PC-3 (cell line): ENCODE measurements around the gene FAXDC2. TPM values are rescaled to one million over a fixed set of nuclear protein-coding genes. Genes with fewer than 3 reads are reported as not detected.

ENCODE experiments used
- ATAC-seq: fragments of 200-7000 bp; cut with Tn5 transposase; 2 replicates; pipeline ENCODE4 v1.9.1; 2020; ENCODE audit warnings: mild to moderate bottlenecking, moderate library complexity
- BruUV-seq: library from RNA; stranded (reverse); fragments of 400-500 nt; replicated peaks from 2 replicates; lab custom pipeline; 2021; lab: Mats Ljungman, UMichigan
- CTCF ChIA-PET: fragments of 300-600 bp; sonication (Branson Sonifier 250); formaldehyde crosslinking; loops from one replicate; lab custom pipeline; 2022; ENCODE audit warnings: antibody characterized with exemption; lab: Charles Lee
- POLR2A ChIA-PET: fragments of 300-600 bp; sonication (Branson Sonifier 250); formaldehyde crosslinking; loops from one replicate; lab custom pipeline; 2022; ENCODE audit warnings: antibody characterized with exemption; ENCODE audit not compliant: unreplicated experiment; lab: Charles Lee
- DNase-seq: peaks from one replicate; pipeline ENCODE4 v3.0.0-alpha.2; 2015
- H2AFZ ChIP-seq: fragments of 300-600 bp; sonication (generic); 2 replicates; pipeline ENCODE4 v1.6.0; 2016; ENCODE audit warnings: antibody characterized with exemption, low read length
- H3F3A ChIP-seq: fragments of 300-600 bp; sonication (generic); one replicate; pipeline ENCODE4 v1.6.0; 2017; ENCODE audit warnings: antibody characterized with exemption, low read length, control low read depth, mild to moderate bottlenecking; ENCODE audit not compliant: unreplicated experiment
- H3K27ac ChIP-seq: fragments of 300-600 bp; sonication (generic); 2 replicates; pipeline ENCODE4 v1.5.1; 2016; ENCODE audit warnings: mild to moderate bottlenecking, low read length
- H3K27me3 ChIP-seq: fragments of 300-600 bp; sonication (generic); 2 replicates; pipeline ENCODE4 v1.6.1; 2016; ENCODE audit warnings: low read length, mixed read lengths
- H3K36me3 ChIP-seq: fragments of 300-600 bp; sonication (generic); 2 replicates; pipeline ENCODE4 v1.6.1; 2016; ENCODE audit warnings: low read depth, mixed run types, low read length, mixed read lengths
- H3K4me1 ChIP-seq: fragments of 300-600 bp; sonication (generic); 2 replicates; pipeline ENCODE4 v1.5.1; 2016; ENCODE audit warnings: low read length; ENCODE audit not compliant: insufficient read depth
- H3K4me2 ChIP-seq: fragments of 300-600 bp; sonication (generic); 2 replicates; pipeline ENCODE4 v1.6.0; 2016; ENCODE audit warnings: low read length
- H3K4me3 ChIP-seq: fragments of 300-600 bp; sonication (generic); 2 replicates; pipeline ENCODE4 v1.5.1; 2016; ENCODE audit warnings: mild to moderate bottlenecking, low read length, mixed read lengths
- H3K79me2 ChIP-seq: fragments of 300-600 bp; sonication (generic); 2 replicates; pipeline ENCODE4 v1.6.1; 2017; ENCODE audit warnings: low read length, mixed read lengths
- H3K9ac ChIP-seq: fragments of 300-600 bp; sonication (generic); 2 replicates; pipeline ENCODE4 v1.6.0; 2016; ENCODE audit warnings: mild to moderate bottlenecking, low read length
- H3K9me2 ChIP-seq: fragments of 300-600 bp; sonication (generic); replicated peaks from 2 replicates; pipeline ENCODE4 v1.6.1; 2016; ENCODE audit warnings: mixed run types, low read length, mixed read lengths
- H3K9me3 ChIP-seq: fragments of 300-600 bp; sonication (generic); 2 replicates; pipeline ENCODE4 v1.6.1; 2016; ENCODE audit warnings: low read length, mixed read lengths
- H4K20me1 ChIP-seq: fragments of 300-600 bp; sonication (generic); 2 replicates; pipeline ENCODE4 v1.6.1; 2016; ENCODE audit warnings: low read length, mixed read lengths
- EZH2 ChIP-seq: fragments of 300-600 bp; sonication (generic); IDR thresholded peaks from one replicate; pipeline ENCODE4 v1.6.1; 2017; ENCODE audit warnings: antibody characterized with exemption, mild to moderate bottlenecking, low read length; ENCODE audit not compliant: unreplicated experiment
- EZH2phosphoT487 ChIP-seq: fragments of 300-600 bp; sonication (generic); IDR thresholded peaks from 2 replicates; pipeline ENCODE4 v1.6.1; 2018; ENCODE audit warnings: mild to moderate bottlenecking, antibody characterized with exemption, low read length, borderline replicate concordance
- intact Hi-C: fragments of 100-400 bp; cut with micrococcal nuclease; formaldehyde crosslinking; loops from 2 replicates; pipeline ENCODE4 v1.9.0; 2023
- total RNA-seq: library from RNA; depleted of rRNA; stranded (reverse); fragments of >200 nt; gene quantifications from 2 replicates; pipeline ENCODE4 v1.2.3, GENCODE V29; 2014
- TF ChIP-seq, protein P1 (sequence below): fragments of 300-600 bp; sonication (generic); conservative IDR thresholded peaks from 2 replicates; pipeline ENCODE4 v1.5.1; 2017; ENCODE audit warnings: antibody characterized with exemption, low read depth, mild to moderate bottlenecking, low read length

The FAXDC2 gene
- total RNA-seq, 1 experiment from 2014 or later, result not detected

DNA sequence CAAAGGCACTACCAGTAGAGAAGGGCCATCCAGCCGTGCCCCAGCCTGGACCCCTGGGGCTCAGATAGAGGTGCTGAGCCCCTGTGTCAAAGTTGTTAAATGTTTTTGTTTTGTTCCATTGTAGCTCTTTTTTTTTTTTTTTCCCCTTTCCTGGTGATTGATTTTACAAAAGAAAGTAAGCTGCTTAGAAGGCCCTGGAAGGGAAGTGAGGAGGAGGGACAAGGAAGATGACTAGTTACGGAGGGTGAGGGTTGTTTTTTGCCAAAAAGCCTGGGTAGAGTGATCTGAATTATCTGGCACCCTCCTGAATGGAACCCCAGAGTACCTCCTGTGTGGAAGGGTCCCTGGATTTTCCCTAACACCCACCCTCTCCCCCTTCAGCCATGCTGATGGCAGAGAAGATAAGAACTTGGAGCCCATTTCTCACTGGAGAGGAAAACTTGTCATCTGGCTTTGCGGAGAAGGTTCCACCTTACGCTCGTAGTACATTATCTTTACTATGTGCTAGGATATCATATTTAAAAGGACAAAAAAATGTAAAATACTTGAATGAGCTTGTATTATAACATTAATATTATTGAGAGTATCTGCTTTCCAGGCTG, 33.4 kb downstream of the FAXDC2 start:
- CTCF ChIA-PET, result no interaction called here
- H3K4me2 ChIP-seq, result no peak overlapping the region
- intact Hi-C loops, result no loop called here
- H3K4me1 ChIP-seq, result no peaks in the 10 kb centered on the region
- no peaks in the 10 kb centered on the region for H3K79me2 ChIP-seq
- no peak overlapping the region for H2AFZ ChIP-seq
- no peaks in the 10 kb centered on the region for H3K9me3 ChIP-seq
- H3K9me2 ChIP-seq, result no peaks in the 10 kb centered on the region
- ATAC-seq (no peak), DNase-seq (no peak)
- no TSS peak for BruUV-seq
- H3K27me3 ChIP-seq, result no peaks in the 10 kb centered on the region
- no peak overlapping the region for H3K4me3 ChIP-seq
- no peak overlapping the region for H3K27ac ChIP-seq
- H4K20me1 ChIP-seq, result no peaks in the 10 kb centered on the region
- TF ChIP-seq EZH2phosphoT487 (no peak), EZH2 (no peak)
- TF ChIP-seq, protein P1, sequence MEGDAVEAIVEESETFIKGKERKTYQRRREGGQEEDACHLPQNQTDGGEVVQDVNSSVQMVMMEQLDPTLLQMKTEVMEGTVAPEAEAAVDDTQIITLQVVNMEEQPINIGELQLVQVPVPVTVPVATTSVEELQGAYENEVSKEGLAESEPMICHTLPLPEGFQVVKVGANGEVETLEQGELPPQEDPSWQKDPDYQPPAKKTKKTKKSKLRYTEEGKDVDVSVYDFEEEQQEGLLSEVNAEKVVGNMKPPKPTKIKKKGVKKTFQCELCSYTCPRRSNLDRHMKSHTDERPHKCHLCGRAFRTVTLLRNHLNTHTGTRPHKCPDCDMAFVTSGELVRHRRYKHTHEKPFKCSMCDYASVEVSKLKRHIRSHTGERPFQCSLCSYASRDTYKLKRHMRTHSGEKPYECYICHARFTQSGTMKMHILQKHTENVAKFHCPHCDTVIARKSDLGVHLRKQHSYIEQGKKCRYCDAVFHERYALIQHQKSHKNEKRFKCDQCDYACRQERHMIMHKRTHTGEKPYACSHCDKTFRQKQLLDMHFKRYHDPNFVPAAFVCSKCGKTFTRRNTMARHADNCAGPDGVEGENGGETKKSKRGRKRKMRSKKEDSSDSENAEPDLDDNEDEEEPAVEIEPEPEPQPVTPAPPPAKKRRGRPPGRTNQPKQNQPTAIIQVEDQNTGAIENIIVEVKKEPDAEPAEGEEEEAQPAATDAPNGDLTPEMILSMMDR, result no peak
- peaks cover 28% of the 10 kb centered on the region for H3K36me3 ChIP-seq
- no peak overlapping the region for H3K9ac ChIP-seq
- H3F3A ChIP-seq, result no peaks in the 10 kb centered on the region
- POLR2A ChIA-PET, result no interaction called here

DNA sequence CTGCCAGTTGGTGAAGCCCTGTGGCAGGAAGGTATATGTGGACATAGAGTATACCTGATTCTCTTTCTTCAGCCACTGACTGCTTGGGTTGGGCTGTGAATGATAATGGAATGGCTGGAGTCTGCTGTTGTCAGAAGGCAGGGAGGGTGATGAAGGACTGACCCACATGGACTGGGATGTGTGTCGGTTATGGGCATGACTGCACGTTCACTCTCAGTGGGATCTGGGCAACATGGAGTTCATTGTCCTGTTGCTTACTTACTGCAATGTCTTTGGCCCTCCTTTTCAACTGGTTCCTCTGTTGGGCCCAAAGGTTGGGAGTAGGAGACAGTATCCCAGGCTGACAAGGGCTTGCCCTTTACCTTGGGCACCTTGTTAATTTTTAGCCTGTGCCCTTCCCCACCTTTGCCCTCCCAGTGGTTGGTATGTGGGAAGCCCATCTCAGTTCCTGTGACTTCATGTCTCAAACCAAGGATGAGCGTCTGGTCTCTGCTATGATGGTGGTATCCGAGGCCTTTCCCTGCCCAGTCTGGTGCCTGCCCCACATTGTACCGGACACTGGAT, 34.6 kb downstream of the FAXDC2 start:
- DNase-seq, result no peak
- H3K27ac ChIP-seq, result no peak overlapping the region
- intact Hi-C loops, result no loop called here
- no peak overlapping the region for H2AFZ ChIP-seq
- no peak for ATAC-seq
- CTCF ChIA-PET, result no interaction called here
- H3K4me2 ChIP-seq, result no peak overlapping the region
- H3K9me3 ChIP-seq, result no peaks in the 10 kb centered on the region
- no peaks in the 10 kb centered on the region for H3K27me3 ChIP-seq
- no peaks in the 10 kb centered on the region for H3K4me1 ChIP-seq
- H4K20me1 ChIP-seq, result no peaks in the 10 kb centered on the region
- no peaks in the 10 kb centered on the region for H3F3A ChIP-seq
- POLR2A ChIA-PET, result no interaction called here
- TF ChIP-seq EZH2phosphoT487, result no peak
- TF ChIP-seq EZH2, result no peak
- TF ChIP-seq, protein P1, result no peak
- no peak overlapping the region for H3K9ac ChIP-seq
- no peaks in the 10 kb centered on the region for H3K9me2 ChIP-seq
- no TSS peak for BruUV-seq
- no peak overlapping the region for H3K4me3 ChIP-seq
- peaks cover 32% of the 10 kb centered on the region for H3K36me3 ChIP-seq
- H3K79me2 ChIP-seq, result no peaks in the 10 kb centered on the region

DNA sequence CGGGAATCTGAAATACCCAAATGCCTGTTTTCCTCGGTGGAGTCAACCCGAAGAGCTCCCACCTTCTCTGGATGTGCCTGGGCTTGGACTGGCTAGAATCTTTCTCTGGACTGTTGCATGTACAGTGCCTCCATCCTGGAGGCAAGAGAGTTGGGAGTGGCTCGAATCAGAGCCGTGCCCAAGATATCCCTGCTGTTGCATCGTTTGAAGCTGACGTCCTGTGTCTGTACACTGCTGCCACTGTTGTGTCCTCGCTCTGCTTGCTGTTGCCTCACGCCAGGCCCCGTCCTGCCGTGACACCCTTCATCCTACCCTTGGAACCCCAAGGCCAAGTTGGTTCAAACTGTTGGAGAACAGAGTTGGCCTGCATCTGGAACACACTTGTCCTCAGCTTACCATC, 35.4 kb downstream of the FAXDC2 start:
- BruUV-seq, result no TSS peak
- Histone ChIP-seq H3K27ac (no peak overlapping the region), H3K4me2 (no peak overlapping the region), H3K27me3 (no peaks in the 10 kb centered on the region), H3F3A (no peaks in the 10 kb centered on the region), H3K9me2 (no peaks in the 10 kb centered on the region), H2AFZ (no peak overlapping the region), H3K36me3 (peaks cover 34% of the 10 kb centered on the region), H4K20me1 (no peaks in the 10 kb centered on the region), H3K4me3 (no peak overlapping the region), H3K9me3 (no peaks in the 10 kb centered on the region), H3K79me2 (no peaks in the 10 kb centered on the region), H3K4me1 (no peaks in the 10 kb centered on the region), H3K9ac (no peak overlapping the region)
- intact Hi-C loops, result no loop called here
- ChIA-PET CTCF (no interaction called here), POLR2A (no interaction called here)
- ATAC-seq, result no peak
- TF ChIP-seq, protein P1, result no peak
- TF ChIP-seq EZH2, result no peak
- TF ChIP-seq EZH2phosphoT487, result no peak
- no peak for DNase-seq
